ENCODE measurements around the gene DBX1. TPM values are rescaled to one million over a fixed set of nuclear protein-coding genes. Genes with fewer than 3 reads are reported as not detected.

Gene DBX1
- total RNA-seq (2014; rRNA removed) = not detected in 2 replicates
- not detected for Bru-seq, nascent RNA
- BruChase-seq, experiment 1, labeled RNA remaining after a 6-hour chase = not detected
- not detected for BruChase-seq, experiment 2, labeled RNA remaining after a 2-hour chase
- long read RNA-seq = 0 reads

GRCh38 chr11:20160425-20161229, at the start of gene DBX1:
Gene DBX1 (minus strand): TSS chr11:20160475. CDS start chr11:20160324, 151 bp downstream.
- DNase-seq (no peak), ATAC-seq (no peak)
- ChIA-PET CTCF (no interaction called here), POLR2A (ENCODE audit: unreplicated experiment) (no interaction called here)
- Histone ChIP-seq H3K4me2 (ENCODE audit: low read length) (no peak within 1 kb of the TSS), H3K4me1 (ENCODE audit: insufficient read depth, low read length) (no peaks in the 10 kb centered on the region), H3K4me3 (ENCODE audit: low read length) (no peak within 1 kb of the TSS), H3K36me3 (ENCODE audit: low read depth, low read length) (no peaks in the 10 kb centered on the region), H3K9ac (ENCODE audit: low read length) (no peak within 1 kb of the TSS), H3K9me2 (replicated peaks; ENCODE audit: low read length) (no peaks in the 10 kb centered on the region), H3F3A (ENCODE audit: low read length, unreplicated experiment) (no peaks in the 10 kb centered on the region), H4K20me1 (ENCODE audit: low read length) (no peaks in the 10 kb centered on the region), H3K79me2 (ENCODE audit: low read length) (no peaks in the 10 kb centered on the region), H3K9me3 (ENCODE audit: low read length) (no peaks in the 10 kb centered on the region), H3K27ac (ENCODE audit: low read length) (no peak within 1 kb of the TSS), H2AFZ (ENCODE audit: low read length) (no peak within 1 kb of the TSS), H3K27me3 (ENCODE audit: low read length) (peaks cover 79% of the 10 kb centered on the region)
- TF ChIP-seq EZH2 (IDR thresholded peaks at IDR 0.05; ENCODE audit: low read length, unreplicated experiment) (no peak), EZH2phosphoT487 (IDR thresholded peaks at IDR 0.05; ENCODE audit: borderline replicate concordance, low read length) (no peak), CTCF (conservative IDR thresholded peaks at IDR 0.05; ENCODE audit: low read depth, low read length) (no peak)
- intact Hi-C loops (cut with micrococcal nuclease) = no loop called here
- BruUV-seq (replicated peaks) = no TSS peak

GRCh38 chr11:20208622-20209111, 48.4 kb upstream of the DBX1 start:
- H3K36me3 ChIP-seq (ENCODE audit: low read depth, low read length) = no peaks in the 10 kb centered on the region
- ATAC-seq (no peak), DNase-seq (no peak)
- TF ChIP-seq EZH2 (IDR thresholded peaks at IDR 0.05; ENCODE audit: low read length, unreplicated experiment) (no peak), CTCF (conservative IDR thresholded peaks at IDR 0.05; ENCODE audit: low read depth, low read length) (no peak), EZH2phosphoT487 (IDR thresholded peaks at IDR 0.05; ENCODE audit: borderline replicate concordance, low read length) (no peak)
- no peak overlapping the region for H3K4me2 ChIP-seq (ENCODE audit: low read length)
- H3K27ac ChIP-seq (ENCODE audit: low read length) = no peak overlapping the region
- H3K9me2 ChIP-seq (replicated peaks; ENCODE audit: low read length) = no peaks in the 10 kb centered on the region
- ChIA-PET POLR2A (ENCODE audit: unreplicated experiment) (no interaction called here), CTCF (no interaction called here)
- H3K4me1 ChIP-seq (ENCODE audit: insufficient read depth, low read length) = no peaks in the 10 kb centered on the region
- H3K79me2 ChIP-seq (ENCODE audit: low read length) = no peaks in the 10 kb centered on the region
- intact Hi-C loops (cut with micrococcal nuclease) = no loop called here
- no peak overlapping the region for H3K9ac ChIP-seq (ENCODE audit: low read length)
- H3F3A ChIP-seq (ENCODE audit: low read length, unreplicated experiment) = no peaks in the 10 kb centered on the region
- BruUV-seq (replicated peaks) = no TSS peak
- peaks cover 83% of the 10 kb centered on the region for H3K27me3 ChIP-seq (ENCODE audit: low read length)
- no peaks in the 10 kb centered on the region for H4K20me1 ChIP-seq (ENCODE audit: low read length)
- H3K9me3 ChIP-seq (ENCODE audit: low read length) = no peaks in the 10 kb centered on the region
- no peak overlapping the region for H2AFZ ChIP-seq (ENCODE audit: low read length)
- H3K4me3 ChIP-seq (ENCODE audit: low read length) = no peak overlapping the region

Data from PC-3 (cell line).